Ovary (tissue), 9 donors: ENCODE results near the gene WDR1. TPM values are rescaled to one million over a fixed set of nuclear protein-coding genes. Genes with fewer than 3 reads are reported as not detected.

ENCODE experiments used
- DNase-seq, 5 donors: peaks; one replicate each; pipeline ENCODE4 v3.0.0-alpha.2; 2019 to 2020
- H3K27ac ChIP-seq, 2 donors: fragments of 200-600 bp; one replicate each; pipeline versions ENCODE4 v1.5.1 to v1.8.0; 2019 to 2022
- H3K27me3 ChIP-seq: fragments of 200-600 bp; one replicate; pipeline ENCODE4 v1.8.0; 2022
- H3K36me3 ChIP-seq: fragments of 200-600 bp; sonication (generic); one replicate; pipeline ENCODE4 v1.5.1; 2019
- H3K4me1 ChIP-seq: one replicate; pipeline ENCODE4 v1.8.1; 2013; ENCODE audit warnings: mild to moderate bottlenecking, moderate library complexity; ENCODE audit not compliant: insufficient read depth
- H3K4me3 ChIP-seq: fragments of 200-600 bp; sonication (generic); one replicate; pipeline ENCODE4 v1.5.1; 2017
- H3K9me3 ChIP-seq, 2 donors: fragments of 200-600 bp in 1 of 2; sonication (generic) in 1 of 2; one replicate each; pipeline versions ENCODE4 v1.5.1 to v1.8.1; 2013 to 2019; ENCODE audit warnings: mild to moderate bottlenecking in 1 of 2, moderate library complexity in 1 of 2
- EP300 ChIP-seq: sonication (generic); formaldehyde crosslinking; IDR thresholded peaks from one replicate; pipeline ENCODE4 v1.6.1; 2017; ENCODE audit warnings: antibody characterized with exemption
- POLR2A ChIP-seq: fragments of 450-650 bp; IDR thresholded peaks from one replicate; pipeline ENCODE4 v1.6.1; 2017; ENCODE audit warnings: antibody characterized with exemption, mild to moderate bottlenecking, moderate library complexity
- whole genome bisulfite sequencing, 3 donors: extraction: QIAGEN DNeasy Blood & Tissue Kit in 1 of 3; methylation state at CpG; one replicate each; pipeline versions ENCODE4 v1.1.5 to v1.1.7; 2013 to 2017; 5-methylcytosine and 5-hydroxymethylcytosine counted together
- intact Hi-C, 4 donors: fragments of 100-400 bp; cut with DNase I; formaldehyde crosslinking; loops; one replicate each; pipeline versions ENCODE4 v1.11.0 to v1.15.1; 2022 to 2023
- polyA plus RNA-seq, 2 donors: library from polyadenylated mRNA; stranded (reverse); fragments of 200-250 nt in 1 of 2; fragments of 350-450 nt in 1 of 2; fragmentation: Illumina TruSeq in 1 of 2; extraction: RNeasy Lipid Tissue Mini Kit (QIAGEN cat#74804) in 1 of 2; gene quantifications; one replicate each; pipeline ENCODE4 v1.2.3, GENCODE V29; 2013 to 2014
- total RNA-seq, 7 donors: library from RNA; depleted of rRNA in 2 of 7; stranded (reverse); fragments of >200 nt in 2 of 7; fragmentation: NEBNext Ultra II Directional in 3 of 7; extraction: Animal tissue kit (Norgen Biotek cat#: 25700) in 3 of 7; gene quantifications; one replicate each; pipeline versions ENCODE4 v1.1.0 to v1.2.4, GENCODE V29; 2016 to 2023
- TF ChIP-seq, protein P1 (sequence below), 3 donors: fragments of 450-650 bp in 2 of 3; fragments of 200-600 bp in 1 of 3; IDR thresholded peaks; one replicate each; pipeline versions ENCODE4 v1.5.1 to v1.8.0; 2016 to 2022; ENCODE audit warnings: antibody characterized with exemption in 3 of 3, mild to moderate bottlenecking in 1 of 3
- donor health status: DM: no; HTN: no; CAD: no; lungs with moderate emphysema.
- donor health status: DM: no; HTN: no; CAD: no.
- donor health status: Bipolar disorder and iron deficiency.
- donor health status: DM: yes; HTN: yes; CAD: no.
- donor health status: DM: no; HTN: no; CAD: no.
- donor health status: DM: yes; HTN: yes; CAD: no.

WDR1 gene
- total and polyA plus RNA-seq, 9 donors: 67.2 to 352 (median 260) TPM

DNA sequence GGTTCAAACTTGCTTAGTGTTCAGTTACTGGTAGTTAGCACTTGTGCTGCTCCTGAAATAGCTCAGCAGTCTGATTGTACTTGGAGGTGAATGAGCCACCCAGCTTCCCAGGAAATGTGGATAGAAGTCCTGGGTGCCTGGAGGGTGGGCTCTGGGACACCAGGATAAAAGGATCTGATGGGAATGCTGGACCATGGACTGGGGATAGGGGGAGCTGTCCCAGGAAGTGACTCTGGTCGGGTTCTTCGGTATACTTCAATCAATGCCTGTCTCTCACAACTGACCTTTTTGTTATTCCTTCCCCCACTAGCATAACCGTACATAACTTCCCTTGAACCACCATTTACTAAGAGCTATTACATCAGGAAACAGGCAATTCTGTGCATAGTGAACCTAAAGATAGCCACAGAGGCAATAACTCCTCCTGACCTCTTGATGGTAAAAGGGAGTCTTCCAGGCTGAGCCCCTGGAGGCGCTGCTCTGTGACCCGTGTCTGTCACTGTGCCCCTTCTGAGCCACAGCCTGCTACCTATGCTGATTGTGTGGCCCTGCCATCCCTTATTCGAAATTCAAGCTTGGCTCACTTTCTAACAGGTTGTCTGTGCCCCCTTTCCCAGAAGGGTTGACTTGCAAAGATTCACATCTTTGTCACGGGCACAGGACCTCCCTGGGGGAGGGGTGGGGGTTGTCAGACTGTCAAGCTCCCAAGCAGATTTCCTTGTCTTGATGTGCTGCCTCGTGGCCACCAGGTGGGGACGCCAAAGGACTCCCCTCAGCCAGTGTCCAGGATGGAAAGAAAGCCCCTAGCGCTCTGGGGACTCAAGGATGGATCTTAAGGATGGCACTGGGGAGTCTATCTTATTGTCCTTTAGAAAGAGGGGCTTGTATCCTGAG, 24.5 kb upstream of the WDR1 start:
- 44 to 54% (median 44%) methylated on average over 9 to 10 of the region's 10 CpGs for WGBS, 3 donors
- no peaks in the 10 kb centered on the region for H3K4me1 ChIP-seq
- no peak overlapping the region for H3K27ac ChIP-seq
- no peaks in the 10 kb centered on the region for H3K36me3 ChIP-seq
- intact Hi-C loops: no loop called here
- no peaks in the 10 kb centered on the region for H3K9me3 ChIP-seq
- no peak for TF ChIP-seq POLR2A
- TF ChIP-seq, protein P1, sequence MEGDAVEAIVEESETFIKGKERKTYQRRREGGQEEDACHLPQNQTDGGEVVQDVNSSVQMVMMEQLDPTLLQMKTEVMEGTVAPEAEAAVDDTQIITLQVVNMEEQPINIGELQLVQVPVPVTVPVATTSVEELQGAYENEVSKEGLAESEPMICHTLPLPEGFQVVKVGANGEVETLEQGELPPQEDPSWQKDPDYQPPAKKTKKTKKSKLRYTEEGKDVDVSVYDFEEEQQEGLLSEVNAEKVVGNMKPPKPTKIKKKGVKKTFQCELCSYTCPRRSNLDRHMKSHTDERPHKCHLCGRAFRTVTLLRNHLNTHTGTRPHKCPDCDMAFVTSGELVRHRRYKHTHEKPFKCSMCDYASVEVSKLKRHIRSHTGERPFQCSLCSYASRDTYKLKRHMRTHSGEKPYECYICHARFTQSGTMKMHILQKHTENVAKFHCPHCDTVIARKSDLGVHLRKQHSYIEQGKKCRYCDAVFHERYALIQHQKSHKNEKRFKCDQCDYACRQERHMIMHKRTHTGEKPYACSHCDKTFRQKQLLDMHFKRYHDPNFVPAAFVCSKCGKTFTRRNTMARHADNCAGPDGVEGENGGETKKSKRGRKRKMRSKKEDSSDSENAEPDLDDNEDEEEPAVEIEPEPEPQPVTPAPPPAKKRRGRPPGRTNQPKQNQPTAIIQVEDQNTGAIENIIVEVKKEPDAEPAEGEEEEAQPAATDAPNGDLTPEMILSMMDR (IDR thresholded peaks at IDR 0.05): no peak
- no peak for TF ChIP-seq EP300
- no peak overlapping the region for H3K4me3 ChIP-seq
- H3K27me3 ChIP-seq: no peaks in the 10 kb centered on the region
- no peak for DNase-seq

DNA sequence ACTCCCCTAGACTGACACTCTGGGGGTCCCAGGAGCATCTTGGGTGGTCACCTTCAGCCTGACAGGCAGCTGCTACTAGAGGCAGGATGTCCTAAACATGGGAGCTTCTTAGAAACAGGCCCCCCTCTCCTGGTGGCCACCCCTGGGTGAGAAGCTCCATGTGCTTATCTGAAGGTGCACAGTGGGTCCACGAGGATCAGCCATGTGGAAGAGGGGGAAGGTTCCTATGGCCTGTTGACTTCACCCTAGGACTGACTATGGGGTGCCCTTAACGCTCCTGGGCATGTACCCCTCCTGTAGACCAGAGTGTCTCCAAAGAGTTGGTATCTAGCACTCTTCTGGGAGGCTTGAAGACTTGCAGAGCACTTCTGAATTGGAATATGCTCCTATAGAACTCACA, 22.9 kb upstream of the WDR1 start:
- H3K4me1 ChIP-seq: no peaks in the 10 kb centered on the region
- H3K27me3 ChIP-seq: no peaks in the 10 kb centered on the region
- H3K36me3 ChIP-seq: no peaks in the 10 kb centered on the region
- WGBS, 3 donors: 71 to 81% (median 73%) methylated on average over 2 of the region's 2 CpGs
- H3K9me3 ChIP-seq: no peaks in the 10 kb centered on the region
- intact Hi-C loops: no loop called here
- no peak overlapping the region for H3K4me3 ChIP-seq
- H3K27ac ChIP-seq: no peak overlapping the region
- TF ChIP-seq POLR2A (no peak), EP300 (no peak)
- TF ChIP-seq, protein P1 (IDR thresholded peaks at IDR 0.05): no peak
- no peak for DNase-seq

DNA sequence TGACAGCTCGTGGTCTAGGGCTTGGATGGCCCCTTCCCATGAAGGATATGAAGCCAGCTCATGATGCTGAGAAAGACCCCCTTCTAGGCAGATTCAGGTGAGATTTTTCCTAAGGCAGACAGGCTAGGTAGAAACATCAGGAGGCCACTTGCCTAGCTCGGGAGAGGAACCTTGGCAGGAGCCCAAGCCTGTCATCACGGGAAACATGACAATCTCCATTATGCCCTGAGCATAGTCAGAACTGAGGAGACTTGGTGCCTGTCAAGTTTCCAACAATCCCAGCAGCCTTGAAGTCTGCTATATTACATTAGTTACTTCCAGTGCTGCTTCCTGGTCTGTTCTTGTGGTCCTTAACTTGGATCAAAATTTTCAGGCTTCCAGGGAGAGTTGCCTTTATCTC, 18.7 kb upstream of the WDR1 start:
- TF ChIP-seq POLR2A (no peak), EP300 (no peak)
- TF ChIP-seq, protein P1 (IDR thresholded peaks at IDR 0.05): no peak
- 40 to 60% (median 49%) methylated on average over 3 of the region's 3 CpGs for WGBS, 3 donors
- intact Hi-C loops: no loop called here

DNA sequence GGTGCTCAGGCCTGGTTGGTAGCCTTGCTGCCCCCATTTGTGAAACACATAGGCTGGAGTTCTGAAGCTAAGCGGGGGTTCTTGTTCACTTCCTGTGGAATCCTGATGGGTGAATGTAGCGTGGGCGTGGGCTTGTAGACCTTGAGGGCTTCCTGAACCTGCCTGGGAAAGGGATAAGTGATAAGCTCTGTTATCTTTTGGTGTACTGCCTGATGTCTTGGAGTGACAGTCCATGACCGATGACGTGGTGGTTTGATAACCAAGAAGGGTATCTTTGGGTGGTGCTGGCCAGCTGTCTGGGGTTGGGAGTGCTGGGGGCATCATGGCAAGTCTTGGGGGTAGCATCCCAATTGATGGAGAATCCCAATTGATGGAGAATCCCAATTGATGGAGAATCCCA, 17.5 kb upstream of the WDR1 start:
- H3K27me3 ChIP-seq: no peaks in the 10 kb centered on the region
- no peak overlapping the region for H3K27ac ChIP-seq
- no peaks in the 10 kb centered on the region for H3K9me3 ChIP-seq
- intact Hi-C loops: no loop called here
- 84 to 91% (median 87%) methylated on average over 5 of the region's 5 CpGs for WGBS, 3 donors
- no peaks in the 10 kb centered on the region for H3K4me1 ChIP-seq
- no peaks in the 10 kb centered on the region for H3K36me3 ChIP-seq
- DNase-seq: no peak
- TF ChIP-seq EP300: no peak
- no peak for TF ChIP-seq POLR2A
- TF ChIP-seq, protein P1 (IDR thresholded peaks at IDR 0.05): no peak
- no peak overlapping the region for H3K4me3 ChIP-seq

More for the DNA sequence above, 18.7 kb upstream of the WDR1 start:
- no peaks in the 10 kb centered on the region for H3K9me3 ChIP-seq
- H3K27me3 ChIP-seq: no peaks in the 10 kb centered on the region
- no peaks in the 10 kb centered on the region for H3K36me3 ChIP-seq
- H3K4me3 ChIP-seq: no peak overlapping the region
- no peak for DNase-seq
- H3K27ac ChIP-seq: no peak overlapping the region
- no peaks in the 10 kb centered on the region for H3K4me1 ChIP-seq
